Panc1 (cell line): ENCODE measurements around the gene RLN3.

Experiments used
- CTCF ChIP-seq: fragments of 450-650 bp; IDR thresholded peaks from 2 replicates; pipeline ENCODE4 v1.5.1; 2017; ENCODE audit warnings: mild to moderate bottlenecking
- POLR2AphosphoS5 ChIP-seq: IDR thresholded peaks from 2 replicates; pipeline ENCODE4 v1.6.1; 2012; ENCODE audit warnings: mild to moderate bottlenecking, low read depth, low read length, moderate library complexity
- REST ChIP-seq, 2 experiments: IDR thresholded peaks; 2 replicates each; pipeline ENCODE4 v1.6.1; 2011 to 2012; ENCODE audit warnings: low read depth in 2 of 2, control low read depth in 1 of 2, low read length in 1 of 2, mild to moderate bottlenecking in 1 of 2, moderate library complexity in 1 of 2; ENCODE audit not compliant: insufficient read depth in 1 of 2
- SIN3A ChIP-seq: IDR thresholded peaks from 2 replicates; pipeline ENCODE4 v1.6.1; 2012; ENCODE audit warnings: low read depth, mild to moderate bottlenecking, low read length, moderate library complexity, borderline replicate concordance; ENCODE audit not compliant: insufficient read depth

- TF ChIP-seq CTCF (no peak), POLR2AphosphoS5 (no peak), SIN3A (no peak), REST (IDR thresholded peaks at IDR 0.05; ENCODE audit: insufficient read depth in 1 of 2, low read depth in 2 of 2, low read length in 1 of 2) (no peak)
These were observed 34.2 kb upstream of the RLN3 start for GRCh38 chr19:13993590-13994300.
